Measurements from ENCODE around the gene EFEMP2.

The EFEMP2 gene

DNA sequence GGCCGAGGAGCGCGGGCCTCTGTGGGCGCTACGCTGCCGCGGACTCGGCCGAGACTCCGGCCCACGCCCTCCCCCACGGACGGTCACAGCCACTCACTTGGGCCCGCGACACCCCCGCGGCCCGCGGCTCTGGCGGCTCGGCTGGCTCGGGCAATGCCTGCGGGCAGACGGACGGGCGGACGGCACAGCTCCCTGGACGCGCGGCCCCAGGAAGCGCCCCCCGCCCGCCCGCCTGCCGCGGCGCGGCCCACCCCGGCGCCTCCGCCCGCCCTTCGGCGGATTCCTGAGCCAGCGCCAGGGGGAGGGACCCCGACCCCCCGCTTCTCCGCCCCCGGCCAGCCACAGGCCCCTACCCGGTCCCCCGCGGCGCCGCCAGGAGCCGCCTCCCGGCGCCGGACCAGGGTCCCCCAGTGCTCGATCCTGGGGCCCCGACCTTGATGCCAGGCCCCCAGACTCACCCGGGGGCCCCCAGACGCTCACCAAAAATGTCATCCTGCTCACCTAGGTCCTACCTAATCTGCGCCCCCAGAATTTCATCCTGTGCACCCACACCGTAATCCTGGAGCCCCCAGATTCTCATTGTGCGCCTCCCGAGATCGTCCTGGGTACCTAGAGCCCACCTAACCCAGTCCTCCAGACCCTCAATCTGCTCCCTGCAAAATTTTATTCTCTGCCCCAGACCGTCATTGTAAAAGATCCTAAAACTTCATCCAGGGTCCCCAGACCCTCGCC is at the start of gene EFEMP2:
Gene EFEMP2, minus strand, starts transcription at position 215 of the 732 bp plus-strand sequence. CDS start 446 bp downstream, outside the sequence.
- ATAC-seq (ENCODE audit: low read depth) (no peak), DNase-seq (ENCODE audit: low spot score in 2 of 2) (no peak)
- H3K27ac Mint-ChIP-seq: peak within 1 kb of the TSS; percentile 93
- no peaks in the 10 kb centered on the region for H3K27me3 Mint-ChIP-seq
- H3K36me3 Mint-ChIP-seq: no peaks in the 10 kb centered on the region
- H3K4me1 Mint-ChIP-seq: peaks cover 12% of the 10 kb centered on the region
- H3K9me3 Mint-ChIP-seq: no peaks in the 10 kb centered on the region
- H3K4me3 Mint-ChIP-seq: peak within 1 kb of the TSS; percentile 90

DNA sequence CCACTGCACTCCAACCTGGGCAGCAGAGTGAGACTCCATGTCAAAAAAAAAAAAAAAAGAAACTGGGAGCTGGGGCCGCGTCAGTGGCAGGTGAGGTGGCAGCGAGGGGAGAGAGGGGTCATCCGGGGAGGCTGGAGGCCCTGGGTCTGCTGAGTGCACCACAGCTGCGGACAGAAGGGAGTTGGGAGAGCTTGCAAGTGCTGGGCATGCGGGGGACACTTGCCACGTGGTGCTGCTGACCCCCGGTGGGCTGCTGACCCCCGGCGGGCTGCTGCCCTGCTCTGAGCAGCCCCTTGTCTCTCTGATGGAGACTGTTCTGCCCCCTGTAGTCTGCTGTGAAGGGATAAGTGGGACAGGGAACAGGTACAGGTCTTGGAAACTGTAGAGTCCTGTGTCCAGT is 49.3 kb upstream of the EFEMP2 start:
- no peaks in the 10 kb centered on the region for H3K27me3 Mint-ChIP-seq
- H3K4me3 Mint-ChIP-seq: no peak overlapping the region
- H3K9me3 Mint-ChIP-seq: no peaks in the 10 kb centered on the region
- DNase-seq (ENCODE audit: low spot score in 2 of 2): no peak
- no peak for ATAC-seq (ENCODE audit: low read depth)
- H3K36me3 Mint-ChIP-seq: peaks cover 11% of the 10 kb centered on the region
- H3K4me1 Mint-ChIP-seq: peaks cover 8% of the 10 kb centered on the region
- H3K27ac Mint-ChIP-seq: no peak overlapping the region

DNA sequence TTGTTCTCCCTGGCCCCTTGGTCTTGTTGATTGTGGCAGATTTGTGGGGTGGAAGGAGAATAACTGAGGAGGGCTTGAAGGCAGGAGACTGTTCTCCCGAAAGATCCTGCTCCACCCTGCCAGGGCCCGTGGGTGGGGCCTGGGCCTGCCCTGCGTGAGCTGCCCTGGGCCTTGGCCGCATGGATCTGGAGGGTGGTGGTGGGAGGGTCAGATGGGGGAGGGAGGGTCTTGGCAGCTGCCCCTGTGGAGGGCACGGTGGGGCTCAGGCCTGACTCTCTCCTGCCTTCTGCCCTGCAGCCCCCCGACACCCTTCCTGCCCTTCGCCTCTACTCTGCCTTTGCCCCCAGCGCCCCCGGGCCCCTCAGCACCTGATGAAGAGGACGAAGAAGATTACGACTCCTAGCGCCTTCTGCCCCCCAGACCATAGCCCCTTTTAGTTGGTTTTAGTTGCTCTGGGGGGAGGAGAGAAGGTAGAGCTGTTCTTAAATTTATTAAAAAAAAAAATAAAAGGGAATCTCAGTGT is 48.5 kb upstream of the EFEMP2 start:
- H3K36me3 Mint-ChIP-seq: peaks cover 12% of the 10 kb centered on the region
- peaks cover 15% of the 10 kb centered on the region for H3K4me1 Mint-ChIP-seq
- peak overlapping the region; percentile 41 for H3K4me3 Mint-ChIP-seq
- no peak for DNase-seq (ENCODE audit: low spot score in 2 of 2)
- no peaks in the 10 kb centered on the region for H3K27me3 Mint-ChIP-seq
- no peak overlapping the region for H3K27ac Mint-ChIP-seq
- ATAC-seq (ENCODE audit: low read depth): no peak
- no peaks in the 10 kb centered on the region for H3K9me3 Mint-ChIP-seq

DNA sequence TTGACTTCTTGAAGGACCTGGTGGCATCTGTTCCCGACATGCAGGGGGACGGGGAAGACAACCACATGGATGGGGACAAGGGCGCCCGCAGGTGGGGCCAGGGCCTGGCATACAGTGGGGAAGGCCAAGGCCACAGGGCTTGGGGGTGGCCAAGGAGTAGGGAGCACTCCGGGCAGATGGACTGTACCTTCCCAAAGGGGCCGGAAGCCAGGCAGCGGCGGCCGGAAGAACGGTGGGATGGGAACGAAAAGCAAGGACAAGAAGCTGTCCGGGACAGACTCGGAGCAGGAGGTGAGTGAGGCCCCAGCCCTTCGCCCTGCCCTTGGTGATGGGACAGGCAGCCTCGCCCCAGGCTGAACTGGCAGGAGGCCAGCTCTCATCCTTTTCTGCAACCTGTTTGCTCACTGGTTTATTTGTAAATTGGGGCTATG is 47.8 kb upstream of the EFEMP2 start:
- Mint-ChIP-seq H3K27ac (no peak overlapping the region), H3K27me3 (no peaks in the 10 kb centered on the region), H3K9me3 (no peaks in the 10 kb centered on the region), H3K4me1 (peaks cover 16% of the 10 kb centered on the region), H3K4me3 (peak overlapping the region; percentile 96), H3K36me3 (peaks cover 12% of the 10 kb centered on the region)
- DNase-seq (ENCODE audit: low spot score in 2 of 2): no peak
- no peak for ATAC-seq (ENCODE audit: low read depth)

DNA sequence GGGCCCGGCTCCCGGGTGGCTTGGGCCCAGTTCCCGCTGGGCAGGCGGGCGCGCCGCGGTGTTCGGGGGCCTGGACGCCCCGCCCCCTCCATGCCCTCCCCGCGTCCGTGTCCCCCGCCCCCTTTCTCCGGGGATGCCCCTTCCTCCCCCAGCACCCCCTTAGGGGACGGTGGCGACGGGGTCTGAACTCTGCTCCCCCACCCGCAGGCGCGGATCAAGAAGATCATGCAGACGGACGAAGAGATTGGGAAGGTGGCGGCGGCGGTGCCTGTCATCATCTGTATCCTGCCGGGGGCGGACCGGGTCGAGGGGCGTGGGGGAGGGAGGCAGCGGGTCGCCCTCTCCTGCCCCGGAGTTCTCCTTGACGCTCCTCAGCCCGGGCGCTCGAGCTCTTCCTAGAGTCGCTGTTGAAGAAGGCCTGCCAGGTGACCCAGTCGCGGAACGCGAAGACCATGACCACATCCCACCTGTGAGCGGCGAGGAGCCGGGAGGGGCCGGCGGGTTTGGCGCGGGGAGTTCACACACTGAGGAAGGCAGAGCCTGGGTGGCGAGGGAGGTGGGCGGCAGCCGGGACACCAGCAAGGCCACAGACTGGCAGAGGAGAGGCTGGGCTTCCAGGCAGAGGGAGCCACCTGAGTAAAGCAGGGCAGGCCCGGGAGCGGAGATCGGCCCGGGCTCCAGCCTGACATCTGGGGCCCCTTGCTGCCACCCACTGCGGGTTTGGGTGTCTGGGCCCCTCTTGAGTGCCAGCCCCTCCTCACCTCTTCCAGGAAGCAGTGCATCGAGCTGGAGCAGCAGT is 47.2 kb upstream of the EFEMP2 start:
- peak overlapping the region; percentile 73 for H3K27ac Mint-ChIP-seq
- peak overlapping the region; percentile 96 for H3K4me3 Mint-ChIP-seq
- no peaks in the 10 kb centered on the region for H3K27me3 Mint-ChIP-seq
- ATAC-seq (ENCODE audit: low read depth) (peak; percentile 41), DNase-seq (ENCODE audit: low spot score in 2 of 2) (peak in 1 of 2 donors; percentile 49)
- H3K36me3 Mint-ChIP-seq: peaks cover 12% of the 10 kb centered on the region
- H3K9me3 Mint-ChIP-seq: no peaks in the 10 kb centered on the region
- H3K4me1 Mint-ChIP-seq: peaks cover 22% of the 10 kb centered on the region

DNA sequence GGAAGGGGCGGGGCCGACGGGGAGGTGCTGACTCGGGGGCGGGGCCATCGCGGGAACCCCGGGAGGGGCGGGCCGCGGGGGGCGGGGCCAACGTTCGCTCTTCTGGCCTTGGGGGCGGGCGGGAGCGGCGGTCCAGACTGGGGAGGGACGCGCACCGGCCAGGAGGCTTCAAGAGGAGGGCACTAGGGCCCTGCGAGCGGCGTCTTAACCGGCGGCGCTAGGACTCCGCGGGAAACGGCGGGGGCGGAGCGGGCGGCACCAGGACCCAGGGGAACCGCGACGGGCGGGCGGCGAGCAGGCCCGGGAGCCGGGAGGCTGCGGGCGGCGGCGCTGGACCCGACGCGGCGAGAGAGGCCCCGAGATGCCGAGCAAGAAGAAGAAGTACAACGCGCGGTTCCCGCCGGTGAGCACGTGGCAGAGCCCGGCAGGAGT is 46.6 kb upstream of the EFEMP2 start, which contains the start of gene DRAP1:
Gene DRAP1, plus strand, starts transcription at position 286 of the 432 bp plus-strand sequence. Its CDS starts 76 bp downstream, at position 362.
- Mint-ChIP-seq H3K4me3 (peak within 1 kb of the TSS; percentile 96), H3K27ac (peak within 1 kb of the TSS; percentile 86), H3K9me3 (no peaks in the 10 kb centered on the region), H3K4me1 (peaks cover 24% of the 10 kb centered on the region), H3K27me3 (no peaks in the 10 kb centered on the region), H3K36me3 (peaks cover 11% of the 10 kb centered on the region)
- ATAC-seq (ENCODE audit: low read depth) (peak; percentile 87), DNase-seq (ENCODE audit: low spot score in 2 of 2) (peak; percentile 93 to 96)

DNA sequence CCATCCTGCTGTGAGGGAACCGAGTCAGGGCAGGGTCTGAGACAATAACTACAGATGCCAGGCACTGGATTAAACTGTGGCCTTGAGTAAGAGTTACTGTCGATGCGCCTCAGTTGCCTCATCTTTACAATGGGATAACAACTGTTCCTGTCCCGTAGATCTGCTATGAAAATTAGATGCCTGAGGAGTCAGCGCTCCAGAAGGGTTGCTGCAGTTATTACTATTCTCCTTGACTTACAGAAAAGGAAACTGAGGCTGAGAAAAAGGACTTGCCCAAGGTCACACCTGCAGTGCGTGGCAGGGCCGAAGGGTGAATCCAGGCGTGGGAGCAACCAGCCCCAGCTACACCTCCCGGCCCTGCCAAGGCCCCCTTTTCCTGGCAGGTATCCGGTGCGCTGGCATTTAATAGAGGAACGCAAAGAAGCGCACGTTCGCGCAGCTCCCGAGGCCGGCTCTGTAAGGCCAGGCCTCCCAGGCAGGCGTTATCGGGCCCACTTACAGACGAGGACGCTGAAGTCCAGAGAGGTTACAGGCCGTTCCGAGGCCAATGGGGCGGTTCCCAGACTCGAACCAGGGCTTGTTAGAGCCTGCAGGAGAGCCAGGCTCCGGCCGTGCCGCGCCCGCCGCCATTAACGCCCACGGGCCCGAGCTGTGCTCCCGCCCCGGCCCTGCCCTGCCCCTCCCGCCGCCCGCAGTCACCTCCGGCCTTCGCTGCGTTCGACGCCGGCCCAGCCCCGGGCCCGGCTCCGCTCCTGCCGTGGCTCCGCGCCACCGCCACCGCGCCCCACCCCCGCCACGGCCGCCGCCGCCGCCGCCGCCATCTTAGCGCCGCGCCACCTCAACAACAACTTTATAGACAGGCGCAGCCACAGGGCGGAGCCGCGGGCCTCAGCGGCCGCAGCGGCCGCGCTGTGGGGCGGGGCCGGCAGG is 45.9 kb upstream of the EFEMP2 start, which contains the start of gene C11orf68:
Gene C11orf68, minus strand, starts transcription at position 852 of the 930 bp plus-strand sequence. Its CDS starts 31 bp downstream, at position 821.
- peak; percentile 70 for ATAC-seq (ENCODE audit: low read depth)
- peak within 1 kb of the TSS; percentile 86 for H3K27ac Mint-ChIP-seq
- H3K9me3 Mint-ChIP-seq: no peaks in the 10 kb centered on the region
- DNase-seq (ENCODE audit: low spot score in 2 of 2): no peak
- H3K27me3 Mint-ChIP-seq: no peaks in the 10 kb centered on the region
- H3K4me3 Mint-ChIP-seq: peak within 1 kb of the TSS; percentile 96
- peaks cover 24% of the 10 kb centered on the region for H3K4me1 Mint-ChIP-seq
- H3K36me3 Mint-ChIP-seq: peaks cover 11% of the 10 kb centered on the region

DNA sequence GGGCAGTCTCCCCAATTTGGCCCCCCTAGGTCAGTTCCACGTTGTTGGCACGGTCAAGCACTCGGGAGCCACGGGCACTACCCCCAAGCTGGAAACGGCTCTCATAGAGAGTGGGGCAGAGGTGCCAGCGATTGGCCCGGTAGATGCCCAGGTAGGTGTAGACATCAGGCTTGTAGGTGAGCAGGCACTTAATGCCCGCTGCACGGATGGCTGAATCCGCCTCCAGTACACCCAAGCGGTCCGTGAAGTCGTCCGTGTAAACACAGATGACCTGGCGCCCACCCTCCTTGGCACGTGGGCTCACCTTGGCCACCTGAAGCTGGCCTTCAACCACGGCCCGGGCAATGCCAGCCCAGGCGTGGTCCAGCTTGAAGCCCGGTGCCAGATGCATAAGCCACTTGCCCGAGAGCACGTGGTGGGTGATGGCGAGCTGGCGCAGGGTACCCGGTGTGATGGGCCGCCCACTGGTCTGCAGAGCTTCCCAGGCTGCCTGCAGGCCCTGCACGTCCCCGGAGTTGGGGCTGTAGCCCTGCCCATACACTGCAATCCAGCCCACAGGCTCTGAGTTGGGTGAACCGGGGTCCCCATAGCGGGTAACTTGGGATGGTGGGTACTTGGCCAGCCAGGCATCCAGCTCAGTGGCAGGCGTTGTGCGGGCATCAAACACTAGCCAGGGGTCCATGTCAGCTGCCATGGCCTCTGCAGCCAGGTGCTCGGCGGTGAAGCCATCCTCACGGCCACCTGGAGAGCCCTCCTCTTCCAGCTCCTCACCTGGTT is 45.0 kb upstream of the EFEMP2 start:
- DNase-seq (ENCODE audit: low spot score in 2 of 2) (no peak), ATAC-seq (ENCODE audit: low read depth) (no peak)
- no peak overlapping the region for H3K27ac Mint-ChIP-seq
- H3K27me3 Mint-ChIP-seq: no peaks in the 10 kb centered on the region
- H3K4me1 Mint-ChIP-seq: peaks cover 24% of the 10 kb centered on the region
- peak overlapping the region; percentile 86 for H3K4me3 Mint-ChIP-seq
- H3K9me3 Mint-ChIP-seq: no peaks in the 10 kb centered on the region
- peaks cover 8% of the 10 kb centered on the region for H3K36me3 Mint-ChIP-seq

DNA sequence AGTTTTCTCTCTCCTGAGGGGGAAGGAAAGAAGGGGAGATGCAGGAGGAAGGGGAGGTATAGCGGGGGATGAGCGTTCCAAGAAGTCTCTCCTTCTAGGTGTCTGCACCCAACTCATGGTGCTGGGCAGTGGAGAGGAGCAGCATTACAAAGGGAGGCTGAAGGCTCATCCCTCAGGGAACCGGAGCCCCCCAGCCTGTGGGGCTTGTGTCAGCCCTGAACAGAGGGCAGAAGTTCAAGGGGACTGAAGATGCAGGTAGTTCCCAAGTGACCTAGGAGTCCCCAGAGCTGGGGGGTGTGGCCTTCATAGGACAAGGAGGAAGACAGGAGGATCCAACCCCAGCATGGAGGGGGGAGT is 44.5 kb upstream of the EFEMP2 start:
- DNase-seq (ENCODE audit: low spot score in 2 of 2): no peak
- Mint-ChIP-seq H3K36me3 (peaks cover 5% of the 10 kb centered on the region), H3K9me3 (no peaks in the 10 kb centered on the region), H3K27me3 (no peaks in the 10 kb centered on the region), H3K27ac (no peak overlapping the region), H3K4me1 (peaks cover 23% of the 10 kb centered on the region), H3K4me3 (peak overlapping the region; percentile 86)
- ATAC-seq (ENCODE audit: low read depth): no peak

DNA sequence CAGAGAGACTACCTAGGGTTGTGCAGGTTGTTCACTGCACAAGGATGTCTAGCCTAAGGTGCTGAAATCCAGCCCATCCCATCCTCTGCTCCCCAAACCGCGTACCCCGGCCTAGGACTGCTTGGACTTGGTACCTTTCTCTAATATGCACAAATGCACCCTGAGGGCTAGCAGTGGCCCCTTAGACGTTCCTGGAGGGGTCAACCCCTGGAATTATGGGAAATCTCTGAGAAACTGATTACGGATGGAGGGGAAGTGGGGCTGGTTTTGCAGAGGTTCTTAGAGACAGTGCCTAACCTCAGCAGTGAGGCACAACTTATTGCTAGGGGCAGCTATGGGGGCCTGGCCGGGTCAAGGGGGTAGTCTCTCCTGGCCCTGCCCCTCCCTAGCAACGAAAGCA is 43.8 kb upstream of the EFEMP2 start:
- H3K4me3 Mint-ChIP-seq: peak overlapping the region; percentile 86
- no peak for DNase-seq (ENCODE audit: low spot score in 2 of 2)
- peaks cover 4% of the 10 kb centered on the region for H3K36me3 Mint-ChIP-seq
- H3K27ac Mint-ChIP-seq: no peak overlapping the region
- peaks cover 3% of the 10 kb centered on the region for H3K27me3 Mint-ChIP-seq
- no peak for ATAC-seq (ENCODE audit: low read depth)
- peaks cover 25% of the 10 kb centered on the region for H3K4me1 Mint-ChIP-seq
- H3K9me3 Mint-ChIP-seq: no peaks in the 10 kb centered on the region

DNA sequence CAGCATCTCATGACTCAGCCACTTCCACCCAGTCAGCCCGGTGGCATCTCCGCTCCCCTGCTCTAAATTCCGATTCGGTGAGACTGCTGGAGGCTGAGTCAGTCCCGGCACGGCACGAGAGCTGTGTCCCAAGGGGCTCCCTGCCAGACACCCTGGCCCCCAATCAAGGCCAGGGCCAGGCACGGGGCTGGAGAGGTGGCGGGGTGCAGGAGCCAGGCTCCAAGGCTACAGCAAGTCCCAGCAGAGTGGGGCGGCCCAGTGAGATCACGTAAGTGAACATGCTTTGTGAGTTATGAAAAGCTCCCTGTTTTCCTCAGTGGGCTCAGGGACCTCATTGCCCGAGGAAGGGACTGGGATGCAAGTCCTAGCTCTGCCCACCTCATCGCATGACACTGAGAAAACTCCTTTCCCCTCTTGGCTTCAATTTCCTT is 43.2 kb upstream of the EFEMP2 start:
- H3K4me3 Mint-ChIP-seq: no peak overlapping the region
- ATAC-seq (ENCODE audit: low read depth): no peak

DNA sequence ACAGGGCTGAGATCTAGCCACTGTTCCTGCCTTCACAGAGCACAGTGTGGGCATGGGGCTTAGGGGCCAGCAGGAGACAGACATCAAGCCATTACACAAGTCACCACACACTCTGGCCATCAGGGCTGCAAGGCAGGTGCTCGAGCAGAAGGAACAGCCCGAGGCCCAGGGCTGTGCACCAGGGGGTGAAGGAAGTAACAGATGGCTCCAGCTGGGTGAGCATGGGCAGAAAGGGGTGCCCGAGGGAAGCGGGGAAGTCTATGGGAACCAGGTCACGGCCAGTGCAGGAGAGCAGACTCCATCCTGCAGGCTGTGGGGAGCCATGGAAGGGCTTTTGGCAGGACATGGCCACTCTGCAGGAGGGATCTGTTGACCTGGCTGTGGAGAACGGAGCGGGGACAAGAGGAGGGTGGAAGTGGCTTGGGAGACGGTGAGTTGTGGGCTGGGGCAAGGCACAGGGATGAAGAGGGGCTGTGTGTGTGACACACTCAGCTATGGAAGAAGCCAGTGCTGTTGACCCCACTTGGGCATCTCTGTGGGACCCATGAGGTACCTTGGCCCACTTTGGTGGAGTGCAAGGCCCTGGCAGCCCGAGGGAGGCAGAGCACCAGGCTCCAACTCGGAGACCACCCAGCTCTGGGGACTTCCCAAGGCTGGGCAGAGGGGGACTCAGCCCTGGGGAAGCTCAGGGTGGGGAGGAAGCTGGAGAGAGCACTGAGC is 42.7 kb upstream of the EFEMP2 start:
- Mint-ChIP-seq H3K9me3 (no peaks in the 10 kb centered on the region), H3K27me3 (peaks cover 3% of the 10 kb centered on the region), H3K27ac (no peak overlapping the region), H3K4me3 (no peak overlapping the region), H3K36me3 (peaks cover 4% of the 10 kb centered on the region), H3K4me1 (peaks cover 25% of the 10 kb centered on the region)
- ATAC-seq (ENCODE audit: low read depth): no peak
- DNase-seq (ENCODE audit: low spot score in 2 of 2): no peak

More for the DNA sequence above, 43.2 kb upstream of the EFEMP2 start:
- peaks cover 3% of the 10 kb centered on the region for H3K27me3 Mint-ChIP-seq
- no peak for DNase-seq (ENCODE audit: low spot score in 2 of 2)
- H3K36me3 Mint-ChIP-seq: peaks cover 4% of the 10 kb centered on the region
- H3K27ac Mint-ChIP-seq: no peak overlapping the region
- H3K4me1 Mint-ChIP-seq: peaks cover 25% of the 10 kb centered on the region
- H3K9me3 Mint-ChIP-seq: no peaks in the 10 kb centered on the region

Data from memory B cell (primary cell).